Activated B cell treated with CpG ODN at 0.5 μM for 24 hours (primary cell): ENCODE results near the gene CCNF. TPM values are rescaled to one million over a fixed set of nuclear protein-coding genes. Genes with fewer than 3 reads are reported as not detected.

Experiments
- ATAC-seq: fragments of 200-7000 bp; cut with Tn5 transposase; one replicate; pipeline ENCODE4 v1.10.0; 2021; ENCODE audit warnings: low read depth, mild to moderate bottlenecking, moderate library complexity
- CTCF ChIA-PET: fragments of 350-600 bp; sonication (Branson Sonifier 250); formaldehyde crosslinking; loops from one replicate; lab custom pipeline; 2021; ENCODE audit warnings: antibody characterized with exemption; lab: Charles Lee
- POLR2A ChIA-PET: fragments of 350-600 bp; sonication (Branson Sonifier 250); formaldehyde crosslinking; loops from one replicate; lab custom pipeline; 2021; ENCODE audit warnings: antibody characterized with exemption; lab: Charles Lee
- DNase-seq: peaks from one replicate; pipeline ENCODE4 v3.0.0; 2022
- H3K27ac Mint-ChIP-seq: one replicate; pipeline ENCODE4 v1.8.0; 2020; ENCODE audit warnings: mixed read lengths
- H3K27me3 Mint-ChIP-seq: one replicate; pipeline ENCODE4 v1.8.0; 2021; ENCODE audit warnings: mixed read lengths
- H3K36me3 Mint-ChIP-seq: one replicate; pipeline ENCODE4 v1.8.0; 2021; ENCODE audit warnings: low read depth, mixed read lengths
- H3K4me1 Mint-ChIP-seq: one replicate; pipeline ENCODE4 v1.8.0; 2021; ENCODE audit warnings: mixed read lengths
- H3K4me3 Mint-ChIP-seq: one replicate; pipeline ENCODE4 v1.8.0; 2020; ENCODE audit warnings: mild to moderate bottlenecking, mixed read lengths
- H3K9me3 Mint-ChIP-seq: one replicate; pipeline ENCODE4 v1.8.0; 2020; ENCODE audit warnings: mixed read lengths
- intact Hi-C: fragments of 100-400 bp; cut with micrococcal nuclease; formaldehyde crosslinking; loops from one replicate; pipeline ENCODE4 v1.15.1; 2024
- total RNA-seq: library from RNA; stranded (reverse); gene quantifications from 2 replicates; pipeline ENCODE4 v1.2.3, GENCODE V29; 2022
- TF ChIP-seq, protein P1 (sequence below): fragments of 200-600 bp; IDR thresholded peaks from one replicate; pipeline ENCODE4 v1.8.0; 2022; ENCODE audit warnings: antibody characterized with exemption, mild to moderate bottlenecking

The CCNF gene
- total RNA-seq, 1 donor from 2014 or later = 5.5 TPM

DNA sequence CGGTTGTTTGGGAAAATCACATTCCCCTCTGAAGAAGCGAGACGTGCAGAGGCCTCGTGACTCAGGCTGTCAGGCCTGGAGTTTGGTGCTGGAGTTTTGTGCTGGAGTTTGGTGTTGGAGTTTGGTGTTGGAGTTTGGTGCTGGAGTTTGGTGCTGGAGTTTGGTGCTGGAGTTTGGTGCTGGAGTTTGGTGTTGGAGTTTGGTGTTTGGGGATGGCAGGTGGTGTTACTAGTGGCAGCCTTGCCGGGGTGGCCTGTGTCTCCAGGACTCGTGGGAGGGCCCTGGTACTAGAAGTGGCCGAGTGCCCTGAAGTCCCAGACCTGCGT is 58.2 kb downstream of the CCNF start:
- POLR2A ChIA-PET = interaction anchor here (0.9 to 2.3 kb wide), 14 partner anchors 13 to 467 kb away, joined by 3 to 14 read pairs (median 4); partner anchors contain the start of genes AMDHD2, CCNF, ECI1 and TBC1D24
- peak overlapping the region; percentile 71 for H3K4me3 Mint-ChIP-seq
- peaks cover 23% of the 10 kb centered on the region for H3K4me1 Mint-ChIP-seq
- CTCF ChIA-PET = interaction anchor here (1.1 to 3.4 kb wide), 5 partner anchors 14 to 292 kb away, joined by 4 to 21 read pairs (median 13); partner anchors contain the start of gene CCNF
- peak overlapping the region; percentile 83 for H3K27ac Mint-ChIP-seq
- no peaks in the 10 kb centered on the region for H3K9me3 Mint-ChIP-seq
- ATAC-seq (no peak), DNase-seq (no peak)
- H3K36me3 Mint-ChIP-seq = no peaks in the 10 kb centered on the region
- intact Hi-C loops = loop anchor here (1.0 to 5.0 kb wide), 11 partner anchors 13 to 464 kb away; partner anchors contain the start of genes ABCA3, ECI1 and RNPS1
- TF ChIP-seq, protein P1, sequence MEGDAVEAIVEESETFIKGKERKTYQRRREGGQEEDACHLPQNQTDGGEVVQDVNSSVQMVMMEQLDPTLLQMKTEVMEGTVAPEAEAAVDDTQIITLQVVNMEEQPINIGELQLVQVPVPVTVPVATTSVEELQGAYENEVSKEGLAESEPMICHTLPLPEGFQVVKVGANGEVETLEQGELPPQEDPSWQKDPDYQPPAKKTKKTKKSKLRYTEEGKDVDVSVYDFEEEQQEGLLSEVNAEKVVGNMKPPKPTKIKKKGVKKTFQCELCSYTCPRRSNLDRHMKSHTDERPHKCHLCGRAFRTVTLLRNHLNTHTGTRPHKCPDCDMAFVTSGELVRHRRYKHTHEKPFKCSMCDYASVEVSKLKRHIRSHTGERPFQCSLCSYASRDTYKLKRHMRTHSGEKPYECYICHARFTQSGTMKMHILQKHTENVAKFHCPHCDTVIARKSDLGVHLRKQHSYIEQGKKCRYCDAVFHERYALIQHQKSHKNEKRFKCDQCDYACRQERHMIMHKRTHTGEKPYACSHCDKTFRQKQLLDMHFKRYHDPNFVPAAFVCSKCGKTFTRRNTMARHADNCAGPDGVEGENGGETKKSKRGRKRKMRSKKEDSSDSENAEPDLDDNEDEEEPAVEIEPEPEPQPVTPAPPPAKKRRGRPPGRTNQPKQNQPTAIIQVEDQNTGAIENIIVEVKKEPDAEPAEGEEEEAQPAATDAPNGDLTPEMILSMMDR = no peak
- no peaks in the 10 kb centered on the region for H3K27me3 Mint-ChIP-seq

DNA sequence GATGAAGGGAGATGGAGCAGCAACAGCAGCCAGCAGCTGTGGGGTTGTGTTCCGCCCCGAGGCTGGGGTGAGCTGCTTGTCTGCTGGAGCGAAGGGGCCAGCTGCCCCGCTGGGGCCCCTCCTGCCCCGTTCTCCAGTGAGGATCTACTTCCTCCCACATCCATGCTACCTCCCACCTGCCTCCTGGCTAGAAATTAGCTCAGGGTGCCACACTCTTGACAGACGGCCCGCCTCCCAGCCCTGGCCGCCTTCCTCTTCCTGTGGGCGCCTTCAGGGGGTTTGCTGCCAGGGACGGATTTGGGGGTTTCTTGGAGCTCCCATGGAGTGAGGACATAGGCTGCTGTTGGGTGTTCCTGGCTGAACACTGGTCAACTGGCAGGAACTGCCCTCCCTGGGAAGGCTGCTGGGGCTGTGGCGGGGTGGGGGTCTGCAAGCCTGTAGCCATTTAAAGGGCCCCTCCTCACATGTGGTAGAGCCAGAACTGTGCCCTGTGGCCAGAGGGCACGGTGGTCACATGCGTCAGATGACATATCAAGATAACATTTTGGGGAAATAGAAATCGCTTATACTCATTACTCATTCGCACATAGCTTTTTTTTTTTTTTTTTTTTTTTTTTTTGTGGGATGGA is 58.8 kb downstream of the CCNF start:
- Mint-ChIP-seq H3K27me3 (no peaks in the 10 kb centered on the region), H3K4me3 (no peak overlapping the region), H3K4me1 (peaks cover 23% of the 10 kb centered on the region), H3K27ac (no peak overlapping the region), H3K9me3 (no peaks in the 10 kb centered on the region), H3K36me3 (no peaks in the 10 kb centered on the region)
- intact Hi-C loops = loop anchor here (1.0 to 5.0 kb wide), 11 partner anchors 13 to 465 kb away; partner anchors contain the start of genes ABCA3, ECI1 and RNPS1
- TF ChIP-seq, protein P1 = no peak
- ATAC-seq (no peak), DNase-seq (no peak)
- ChIA-PET POLR2A (interaction anchor here (0.6 to 1.5 kb wide), 9 partner anchors 18 to 467 kb away, joined by 3 to 10 read pairs (median 4); partner anchors contain the start of genes CCNF and TRAF7), CTCF (interaction anchor here (0.6 to 3.4 kb wide), 5 partner anchors 13 to 293 kb away, joined by 3 to 21 read pairs (median 13); partner anchors contain the start of genes CCNF and TBC1D24)

DNA sequence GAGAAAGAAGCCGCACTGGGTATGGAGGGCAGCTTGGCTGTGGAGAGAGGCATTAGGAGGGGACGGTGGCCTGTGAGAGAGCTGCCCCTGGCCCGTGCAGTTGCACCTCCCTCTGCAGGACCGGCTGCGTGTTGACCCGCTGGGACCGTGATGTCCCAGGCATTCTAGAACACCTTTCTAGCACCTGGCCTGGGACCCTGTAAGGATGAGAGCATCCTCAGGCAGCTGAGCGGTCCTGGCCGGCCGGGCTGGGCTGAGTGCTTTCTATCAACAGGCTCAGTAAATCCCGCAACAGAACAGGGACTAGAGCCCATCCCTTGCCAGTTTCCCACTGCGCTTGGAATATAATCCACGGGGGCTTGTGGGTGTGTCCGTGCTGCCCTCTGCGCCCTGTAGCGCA is 60.3 kb downstream of the CCNF start:
- no peak for DNase-seq

DNA sequence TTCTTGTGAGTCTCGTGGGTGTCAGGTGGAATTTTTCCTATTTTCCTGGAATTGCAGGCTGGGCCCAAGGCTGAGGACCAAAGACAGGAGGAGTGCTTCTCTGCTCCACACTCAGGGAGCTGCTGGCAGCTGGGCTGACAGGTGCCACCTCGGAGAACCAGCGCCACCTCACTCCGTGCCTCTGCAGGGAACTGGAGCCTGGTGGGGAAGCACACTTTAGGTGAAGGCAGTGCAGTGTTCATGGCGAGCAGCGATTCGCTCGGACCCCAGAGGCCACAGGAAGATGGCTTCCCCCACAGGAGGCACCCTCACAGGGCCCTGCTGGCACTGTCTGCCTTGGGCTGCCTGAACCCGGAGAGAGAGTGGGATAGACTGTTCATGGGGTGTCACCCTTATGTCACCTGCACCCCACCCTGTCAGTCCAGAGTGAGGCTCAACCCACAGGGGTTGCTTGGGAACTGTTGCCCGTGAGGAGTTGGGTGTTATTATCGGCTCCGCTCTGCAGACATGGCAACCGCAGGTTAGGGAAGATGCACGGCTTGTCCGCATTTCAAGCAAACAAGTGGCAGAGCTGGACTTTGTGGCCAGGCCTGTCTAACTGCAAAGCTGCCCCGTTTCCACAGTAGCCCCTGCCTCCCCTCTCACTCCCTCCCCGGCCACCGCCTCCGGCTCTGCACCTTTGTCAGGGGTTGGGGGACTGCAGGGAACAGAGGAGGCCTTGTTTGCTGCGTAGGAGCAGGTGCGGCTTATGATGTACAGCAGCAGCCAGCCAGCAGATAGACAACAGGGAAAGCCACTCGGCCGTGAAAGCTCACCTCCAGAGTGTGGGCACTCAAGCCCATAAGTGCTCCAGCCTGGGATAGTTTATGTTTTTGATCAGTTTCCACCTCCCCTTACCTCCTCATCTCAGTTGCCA is 61.2 kb downstream of the CCNF start:
- CTCF ChIA-PET = no interaction called here
- TF ChIP-seq, protein P1 = no peak
- H3K27me3 Mint-ChIP-seq = no peaks in the 10 kb centered on the region
- no peak overlapping the region for H3K27ac Mint-ChIP-seq
- POLR2A ChIA-PET = no interaction called here
- DNase-seq (no peak), ATAC-seq (no peak)
- H3K4me3 Mint-ChIP-seq = no peak overlapping the region
- H3K9me3 Mint-ChIP-seq = no peaks in the 10 kb centered on the region
- peaks cover 23% of the 10 kb centered on the region for H3K4me1 Mint-ChIP-seq
- no peaks in the 10 kb centered on the region for H3K36me3 Mint-ChIP-seq
- intact Hi-C loops = no loop called here

More for the DNA sequence above, 60.3 kb downstream of the CCNF start:
- ATAC-seq = no peak
- Mint-ChIP-seq H3K4me1 (peaks cover 23% of the 10 kb centered on the region), H3K4me3 (no peak overlapping the region), H3K27ac (no peak overlapping the region), H3K27me3 (no peaks in the 10 kb centered on the region), H3K36me3 (no peaks in the 10 kb centered on the region), H3K9me3 (no peaks in the 10 kb centered on the region)
- POLR2A ChIA-PET = interaction anchor here (1.0 kb wide), 1 partner anchor 30 kb away, joined by 3 read pairs; no protein-coding TSS in a partner anchor
- CTCF ChIA-PET = interaction anchor here (3.4 kb wide), 1 partner anchor 12 kb away, joined by 17 read pairs; no protein-coding TSS in a partner anchor
- TF ChIP-seq, protein P1 = no peak
- intact Hi-C loops = loop anchor here (5.0 kb wide), 1 partner anchor 237 kb away; the partner anchor contains the start of gene ECI1
